Activated CD8-positive, alpha-beta memory T cell treated with anti-CD3 and anti-CD28 coated beads for 48 hours (primary cell): Measurements from ENCODE around the gene TRAK1.

Experiments
- DNase-seq, 3 experiments: peaks; one replicate each; pipeline ENCODE4 v3.0.0-alpha.2; 2020; ENCODE audit warnings: low read depth in 2 of 3, low spot score in 2 of 3

Gene TRAK1

DNA sequence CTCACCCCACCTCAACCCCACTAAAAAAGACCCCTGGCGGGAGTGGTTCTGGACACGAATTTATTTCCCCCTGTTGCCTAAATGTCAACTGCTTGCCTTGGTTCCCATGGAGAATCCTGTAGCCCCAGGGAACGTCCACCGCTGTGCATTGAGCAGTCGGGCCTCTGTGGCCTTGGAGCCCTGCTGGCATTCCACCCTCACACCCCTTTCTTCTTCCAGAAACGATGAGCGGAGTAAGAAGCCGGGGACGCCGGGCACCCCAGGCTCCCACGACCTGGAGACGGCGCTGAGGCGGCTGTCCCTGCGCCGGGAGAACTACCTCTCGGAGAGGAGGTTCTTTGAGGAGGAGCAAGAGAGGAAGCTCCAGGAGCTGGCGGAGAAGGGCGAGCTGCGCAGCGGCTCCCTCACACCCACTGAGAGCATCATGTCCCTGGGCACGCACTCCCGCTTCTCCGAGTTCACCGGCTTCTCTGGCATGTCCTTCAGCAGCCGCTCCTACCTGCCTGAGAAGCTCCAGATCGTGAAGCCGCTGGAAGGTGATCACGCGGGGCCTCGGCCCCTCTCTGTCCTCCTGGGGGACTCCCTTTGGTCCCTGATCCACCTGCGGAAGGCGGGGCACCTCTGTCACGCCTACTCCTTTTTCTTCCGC, 111.2 kb downstream of the TRAK1 start:
- DNase-seq = no peak

GRCh38 chr3:42204867-42205599, 113.9 kb downstream of the TRAK1 start:
- no peak for DNase-seq

- DNase-seq = no peak
Observed at GRCh38 chr3:42205800-42206514, 114.8 kb downstream of the TRAK1 start.

DNA sequence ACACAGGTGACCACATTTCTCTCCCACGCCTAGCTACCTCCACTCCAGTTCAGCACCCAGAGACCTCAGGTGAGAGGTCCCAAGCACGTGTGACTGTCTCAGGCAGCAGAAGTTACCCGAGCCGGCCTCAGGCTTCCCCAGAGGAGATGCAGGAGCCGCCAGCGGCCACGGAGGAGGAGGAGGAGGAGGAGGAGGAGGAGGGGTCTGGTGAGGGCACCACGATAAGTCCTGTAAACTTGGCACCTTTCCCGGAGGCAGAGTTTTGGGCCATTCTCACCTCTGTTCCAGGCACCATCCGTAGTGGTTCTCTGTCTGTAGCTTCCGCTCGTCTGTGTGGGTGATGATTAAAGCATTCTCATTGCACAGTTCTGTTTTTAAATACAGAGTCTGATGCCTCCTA, 118.8 kb downstream of the TRAK1 start:
- no peak for DNase-seq

- no peak for DNase-seq
Observed at GRCh38 chr3:42210726-42211125, 119.6 kb downstream of the TRAK1 start.

DNA sequence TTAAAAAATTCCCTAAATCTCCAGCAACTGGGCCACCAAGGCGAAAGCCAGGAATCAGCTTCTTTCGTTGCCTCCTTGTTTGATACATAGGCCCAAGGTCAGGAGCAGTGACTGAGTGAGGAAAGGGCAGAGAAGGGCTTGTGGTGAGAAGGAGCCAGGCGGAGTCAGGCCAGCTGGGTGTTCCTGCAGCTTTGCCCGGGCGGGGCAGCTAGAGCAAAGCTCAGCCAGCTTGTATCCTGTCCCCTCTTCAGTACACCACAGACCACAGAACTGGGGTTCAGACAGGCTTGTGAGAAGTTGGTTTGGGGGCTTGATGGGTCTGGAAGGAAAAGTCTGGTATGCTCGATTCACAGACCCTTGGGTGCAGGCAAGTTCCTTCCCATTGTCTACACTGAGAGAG, 122.3 kb downstream of the TRAK1 start:
- DNase-seq = no peak

GRCh38 chr3:42214064-42214463, 122.9 kb downstream of the TRAK1 start:
- DNase-seq = no peak

DNA sequence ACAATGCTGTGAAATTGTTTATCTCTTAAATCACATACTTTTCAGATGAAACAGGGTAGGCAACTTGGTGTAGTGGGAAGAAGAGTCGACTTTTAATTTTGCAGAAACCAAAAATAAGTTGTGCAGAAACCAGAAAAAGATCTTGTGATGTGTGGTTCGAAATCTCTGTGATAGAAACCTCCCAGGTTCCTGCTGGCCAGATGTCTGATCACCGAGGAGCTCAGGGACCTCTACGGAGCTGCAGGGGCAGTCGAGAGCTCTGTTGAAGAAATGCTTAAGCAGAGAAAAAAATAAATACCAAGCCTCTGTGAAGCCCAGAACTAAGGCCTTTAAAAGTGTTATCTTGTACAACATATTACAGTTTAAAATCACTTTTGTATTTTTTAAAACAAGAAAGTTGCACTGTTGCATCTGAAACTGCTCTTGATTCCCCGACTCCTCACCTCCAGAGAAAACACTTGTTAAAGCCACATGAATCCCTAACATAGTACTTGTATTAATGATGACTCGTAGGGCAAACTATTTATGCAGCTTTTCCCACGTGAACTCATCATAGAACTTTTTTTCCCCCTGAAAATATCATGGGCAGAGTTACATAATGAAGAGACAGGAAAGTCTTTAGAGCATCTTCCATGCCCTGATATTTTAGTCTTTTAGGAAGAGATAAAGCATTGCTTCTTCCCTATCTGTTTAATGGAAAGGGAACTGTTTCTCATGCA, 123.6 kb downstream of the TRAK1 start:
- no peak for DNase-seq

DNA sequence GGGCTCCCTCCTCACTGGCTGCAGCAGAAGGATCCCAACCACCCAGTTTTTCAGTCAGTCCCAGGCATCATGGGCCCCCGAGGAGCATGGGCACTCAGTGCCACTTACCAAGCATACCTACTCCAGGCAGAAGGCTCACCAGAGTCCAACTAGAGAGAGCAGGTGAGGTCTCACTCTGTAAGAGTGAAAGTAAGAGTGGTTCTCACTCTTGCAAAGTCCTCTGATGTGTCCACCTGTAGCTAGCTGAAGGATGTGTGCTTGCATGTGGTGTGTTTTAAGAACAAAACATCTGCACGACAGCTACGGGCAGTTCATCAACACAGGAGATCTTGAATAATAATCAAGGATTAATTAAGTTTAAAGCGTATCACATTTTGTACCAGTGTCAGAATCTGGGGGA, 125.1 kb downstream of the TRAK1 start:
- DNase-seq = no peak

- DNase-seq = no peak
Observed at GRCh38 chr3:42216931-42217333, 125.8 kb downstream of the TRAK1 start.

- no peak for DNase-seq
Observed at GRCh38 chr3:42220436-42221121, 129.4 kb downstream of the TRAK1 start.

DNA sequence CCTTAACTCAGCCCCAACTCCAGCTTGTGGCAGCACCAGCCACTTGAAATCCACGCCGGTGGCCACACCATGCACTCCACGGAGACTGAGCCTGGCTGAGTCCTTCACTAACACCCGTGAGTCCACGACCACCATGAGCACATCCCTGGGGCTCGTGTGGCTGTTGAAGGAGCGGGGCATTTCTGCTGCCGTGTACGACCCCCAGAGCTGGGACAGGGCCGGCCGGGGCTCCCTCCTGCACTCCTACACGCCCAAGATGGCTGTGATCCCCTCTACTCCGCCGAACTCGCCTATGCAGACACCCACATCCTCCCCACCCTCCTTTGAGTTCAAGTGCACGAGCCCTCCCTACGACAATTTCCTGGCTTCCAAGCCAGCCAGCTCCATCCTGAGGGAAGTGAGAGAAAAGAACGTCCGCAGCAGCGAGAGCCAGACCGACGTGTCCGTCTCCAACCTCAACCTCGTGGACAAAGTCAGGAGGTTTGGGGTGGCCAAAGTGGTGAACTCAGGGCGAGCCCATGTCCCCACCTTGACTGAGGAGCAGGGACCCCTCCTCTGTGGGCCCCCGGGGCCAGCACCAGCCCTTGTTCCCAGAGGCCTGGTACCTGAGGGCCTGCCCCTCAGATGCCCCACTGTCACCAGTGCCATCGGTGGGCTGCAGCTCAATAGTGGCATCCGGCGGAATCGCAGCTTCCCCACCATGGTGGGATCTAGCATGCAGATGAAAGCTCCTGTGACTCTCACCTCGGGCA, 132.0 kb downstream of the TRAK1 start:
- no peak for DNase-seq

DNA sequence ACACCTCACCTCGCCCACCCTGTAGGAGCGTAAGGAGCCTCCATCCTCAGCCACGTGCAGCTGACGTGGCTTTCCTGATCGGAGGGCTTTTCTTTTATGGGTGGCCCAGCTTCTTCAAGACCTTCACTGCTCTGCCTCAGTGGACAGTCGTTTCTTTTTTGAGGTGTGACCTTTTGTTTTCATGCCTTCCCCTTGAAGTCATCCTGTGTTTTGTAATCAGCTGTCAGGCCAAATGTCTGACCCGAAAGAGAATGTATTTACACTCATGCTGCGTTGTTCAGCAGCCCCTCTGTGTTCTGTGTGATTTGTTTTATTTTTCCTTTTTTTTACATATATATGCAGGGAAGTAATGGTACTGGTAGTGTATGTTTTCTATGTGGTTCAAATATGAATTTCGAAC, 133.0 kb downstream of the TRAK1 start:
- DNase-seq = no peak

DNA sequence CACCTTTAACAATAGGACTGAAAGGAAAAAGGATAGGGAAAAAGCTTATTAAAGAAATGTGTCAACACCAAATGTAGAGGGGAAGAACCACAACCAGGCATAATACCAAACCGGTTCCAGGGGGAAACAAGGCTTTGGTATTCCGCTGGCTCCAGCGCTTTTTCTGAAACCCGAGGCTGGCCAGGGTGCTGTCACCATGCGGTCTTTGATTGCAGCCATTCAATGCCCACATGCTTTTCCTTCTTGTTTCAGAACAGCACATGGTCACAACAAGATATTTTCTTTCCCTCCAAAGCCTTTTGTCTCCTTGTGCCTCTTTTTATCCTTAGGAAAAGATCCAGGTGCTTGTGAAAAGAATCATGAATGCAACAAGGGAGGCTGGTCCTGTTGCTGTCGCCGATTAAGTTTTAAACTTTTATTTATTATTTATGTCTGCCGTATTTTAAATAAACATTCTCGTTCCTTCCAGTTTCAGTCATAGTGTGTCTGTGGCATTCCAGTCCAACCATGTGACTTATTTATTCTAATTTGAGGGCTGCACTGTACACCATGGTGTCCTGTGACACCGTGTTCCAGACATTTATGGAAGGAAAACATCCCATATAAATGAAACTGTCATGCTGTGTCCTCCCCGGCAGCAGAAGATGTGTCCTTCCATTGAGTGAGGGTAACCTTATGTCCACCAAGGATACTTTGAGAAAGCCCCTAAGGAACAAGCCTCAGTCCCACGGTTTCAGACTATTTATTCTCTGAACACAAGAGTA, 133.7 kb downstream of the TRAK1 start:
- no peak for DNase-seq

DNA sequence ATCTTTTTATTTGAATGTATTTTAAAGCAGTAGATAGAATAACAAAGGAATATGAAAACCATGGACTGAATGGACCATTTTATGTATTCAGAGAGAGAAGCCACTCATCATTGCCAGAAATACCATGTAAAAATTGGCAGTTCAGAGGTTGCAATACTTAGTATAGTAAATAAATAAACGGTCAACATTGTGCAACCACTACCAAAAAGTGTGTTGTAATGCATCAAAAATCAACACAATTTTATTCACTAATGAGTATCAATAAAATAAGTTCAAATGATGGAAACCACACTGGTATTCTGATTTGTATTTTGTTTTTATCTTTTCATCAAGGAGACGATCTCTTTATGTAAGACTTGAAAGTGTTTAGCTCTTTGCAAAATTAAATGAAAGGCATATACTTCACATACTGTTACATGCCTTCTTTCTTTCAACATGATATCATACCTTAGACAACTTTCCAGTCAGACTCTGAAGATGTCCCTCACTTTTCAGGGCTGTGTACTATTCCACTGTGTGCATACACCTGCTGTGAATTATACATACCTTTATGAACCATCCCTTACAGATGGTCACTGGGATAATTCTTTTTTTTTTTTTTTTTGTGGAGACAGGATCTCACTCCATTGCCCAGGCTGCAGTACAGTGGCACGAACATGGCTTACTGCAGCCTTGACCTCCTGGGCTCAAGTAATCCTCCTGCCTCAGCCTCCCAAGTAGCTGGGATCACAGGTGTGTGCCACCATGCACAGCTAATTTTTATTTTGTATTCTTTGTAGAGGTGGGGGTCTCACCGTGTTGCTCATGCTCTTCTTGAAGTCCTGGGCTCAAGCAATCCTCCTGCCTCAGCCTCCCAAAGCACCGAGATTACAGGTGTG, 134.6 kb downstream of the TRAK1 start:
- DNase-seq = no peak

GRCh38 chr3:42226470-42227425, 135.6 kb downstream of the TRAK1 start:
- no peak for DNase-seq

DNA sequence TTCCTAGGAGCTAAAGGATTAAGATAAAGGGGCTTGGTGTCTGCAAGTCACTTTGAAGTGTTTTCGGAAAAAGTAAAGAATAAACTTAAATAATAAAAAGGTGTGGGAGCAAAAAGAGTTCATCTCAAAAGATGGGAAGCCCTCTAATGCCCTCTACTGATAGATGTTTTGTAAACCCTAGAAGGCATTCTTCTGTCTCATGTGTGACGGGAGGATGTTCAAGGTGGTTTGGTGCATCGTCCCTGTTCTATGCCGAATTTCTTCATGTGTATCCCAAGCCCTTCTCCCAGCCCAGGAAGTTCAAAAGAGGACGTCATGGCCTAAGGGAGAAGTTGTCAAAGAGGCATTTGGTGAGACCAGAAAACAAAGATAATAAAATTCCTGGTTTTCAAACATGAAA, 137.6 kb downstream of the TRAK1 start:
- no peak for DNase-seq
